ENCODE measurements around the gene ADK.
A peak's percentile ranks its signal among the peaks of the same experiment; 100 is the strongest.
"Not testable (repeated sequence)": the region's sequence is repeated elsewhere in the genome, so short reads cannot be mapped to it uniquely, and the experiment has no call there.

Gene ADK

GRCh38 chr10:74178042-74178791 is 27.2 kb downstream of the ADK start:
- peaks cover 14% of the 10 kb centered on the region for H3K4me1 Mint-ChIP-seq
- no peaks in the 10 kb centered on the region for H3K9me3 Mint-ChIP-seq
- no peaks in the 10 kb centered on the region for H3K27me3 Mint-ChIP-seq (ENCODE audit: low read depth, poor library complexity)
- no peak for DNase-seq
- peaks cover 5% of the 10 kb centered on the region for H3K36me3 Mint-ChIP-seq (ENCODE audit: low read depth)
- TF ChIP-seq, protein P1, sequence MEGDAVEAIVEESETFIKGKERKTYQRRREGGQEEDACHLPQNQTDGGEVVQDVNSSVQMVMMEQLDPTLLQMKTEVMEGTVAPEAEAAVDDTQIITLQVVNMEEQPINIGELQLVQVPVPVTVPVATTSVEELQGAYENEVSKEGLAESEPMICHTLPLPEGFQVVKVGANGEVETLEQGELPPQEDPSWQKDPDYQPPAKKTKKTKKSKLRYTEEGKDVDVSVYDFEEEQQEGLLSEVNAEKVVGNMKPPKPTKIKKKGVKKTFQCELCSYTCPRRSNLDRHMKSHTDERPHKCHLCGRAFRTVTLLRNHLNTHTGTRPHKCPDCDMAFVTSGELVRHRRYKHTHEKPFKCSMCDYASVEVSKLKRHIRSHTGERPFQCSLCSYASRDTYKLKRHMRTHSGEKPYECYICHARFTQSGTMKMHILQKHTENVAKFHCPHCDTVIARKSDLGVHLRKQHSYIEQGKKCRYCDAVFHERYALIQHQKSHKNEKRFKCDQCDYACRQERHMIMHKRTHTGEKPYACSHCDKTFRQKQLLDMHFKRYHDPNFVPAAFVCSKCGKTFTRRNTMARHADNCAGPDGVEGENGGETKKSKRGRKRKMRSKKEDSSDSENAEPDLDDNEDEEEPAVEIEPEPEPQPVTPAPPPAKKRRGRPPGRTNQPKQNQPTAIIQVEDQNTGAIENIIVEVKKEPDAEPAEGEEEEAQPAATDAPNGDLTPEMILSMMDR (IDR thresholded peaks at IDR 0.05), result no peak
- peak overlapping the region; percentile 18 for H3K4me3 Mint-ChIP-seq
- H3K27ac Mint-ChIP-seq, result no peak overlapping the region

DNA sequence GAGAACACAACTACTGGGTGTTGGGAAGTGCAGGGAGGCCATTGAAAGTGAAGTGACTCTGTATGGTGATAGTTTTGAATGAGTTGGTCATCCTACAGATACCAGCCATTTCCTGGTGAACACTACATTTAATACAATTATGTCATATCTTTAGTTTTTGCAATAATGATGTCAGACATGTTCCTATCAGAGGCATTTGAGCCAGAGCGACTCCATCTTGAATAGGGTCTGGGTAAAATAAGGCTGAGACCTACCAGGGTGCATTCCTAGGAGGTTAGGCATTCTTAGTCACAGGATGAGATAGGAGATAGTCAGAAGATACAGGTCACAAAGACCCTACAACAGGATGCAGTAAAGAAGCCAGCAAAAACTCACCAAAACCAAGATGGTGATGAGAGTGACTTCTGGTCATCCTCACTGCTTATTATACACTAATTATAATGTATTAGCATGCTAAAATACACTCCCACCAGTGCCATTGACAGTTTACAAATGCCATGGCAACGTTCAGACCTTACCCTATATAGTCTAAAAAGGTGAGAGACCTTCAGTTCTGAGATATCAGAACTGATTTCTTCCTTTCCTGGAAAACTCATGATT is 28.2 kb downstream of the ADK start:
- H3K4me3 Mint-ChIP-seq, result no peak overlapping the region
- H3K27me3 Mint-ChIP-seq (ENCODE audit: low read depth, poor library complexity), result no peaks in the 10 kb centered on the region
- no peak for DNase-seq
- peaks cover 5% of the 10 kb centered on the region for H3K36me3 Mint-ChIP-seq (ENCODE audit: low read depth)
- H3K4me1 Mint-ChIP-seq, result peaks cover 14% of the 10 kb centered on the region
- no peak overlapping the region for H3K27ac Mint-ChIP-seq
- no peaks in the 10 kb centered on the region for H3K9me3 Mint-ChIP-seq
- TF ChIP-seq, protein P1 (IDR thresholded peaks at IDR 0.05), result no peak

DNA sequence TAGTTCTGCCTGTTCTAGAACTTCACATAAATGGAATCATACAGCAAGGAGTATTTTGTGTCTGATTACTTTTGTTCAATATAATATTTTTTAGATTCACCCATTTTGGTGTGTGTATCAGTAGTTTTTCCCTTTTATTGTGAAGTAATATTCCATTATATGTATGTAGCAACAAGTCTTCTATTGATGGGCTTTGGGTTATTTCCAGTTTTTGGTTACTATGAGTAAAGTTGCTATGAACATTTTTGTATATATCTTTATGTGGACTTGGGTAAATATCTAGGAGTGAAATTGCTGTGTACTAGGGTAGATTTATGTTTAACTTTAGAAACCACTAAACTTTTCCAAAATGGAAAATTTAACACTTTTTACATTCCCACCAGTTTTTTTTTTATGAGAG is 35.7 kb downstream of the ADK start:
- Mint-ChIP-seq H3K27me3 (ENCODE audit: low read depth, poor library complexity) (no peaks in the 10 kb centered on the region), H3K36me3 (ENCODE audit: low read depth) (peaks cover 16% of the 10 kb centered on the region), H3K4me3 (no peak overlapping the region), H3K27ac (no peak overlapping the region), H3K4me1 (no peaks in the 10 kb centered on the region), H3K9me3 (peaks cover 4% of the 10 kb centered on the region)
- no peak for DNase-seq
- TF ChIP-seq, protein P1 (IDR thresholded peaks at IDR 0.05), result no peak

DNA sequence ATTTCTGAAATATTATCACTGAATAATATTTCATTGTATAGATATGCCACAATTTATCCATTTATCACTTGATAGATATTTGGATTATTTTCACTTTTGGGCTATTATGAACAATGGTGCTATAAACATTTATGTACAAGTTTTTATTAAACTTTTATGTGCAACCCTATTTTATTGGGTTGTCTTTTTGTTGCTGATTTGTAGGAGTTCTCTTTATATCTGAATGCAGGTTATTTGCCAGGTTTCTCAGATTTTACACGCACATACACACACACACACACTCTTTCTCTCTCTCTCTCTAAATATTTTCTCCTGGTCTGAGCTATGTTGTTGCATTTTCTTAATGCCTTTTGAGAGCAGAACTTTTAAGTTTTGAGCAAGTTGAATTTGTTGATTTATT is 36.2 kb downstream of the ADK start:
- TF ChIP-seq, protein P1 (IDR thresholded peaks at IDR 0.05), result no peak
- Mint-ChIP-seq H3K9me3 (peaks cover 4% of the 10 kb centered on the region), H3K4me1 (no peaks in the 10 kb centered on the region)

GRCh38 chr10:74188617-74189016 is 37.6 kb downstream of the ADK start:
- not testable (repeated sequence) for H3K4me1 Mint-ChIP-seq; H3K9me3 Mint-ChIP-seq; H3K27me3 Mint-ChIP-seq (ENCODE audit: low read depth, poor library complexity); H3K27ac Mint-ChIP-seq; DNase-seq; H3K4me3 Mint-ChIP-seq
- H3K36me3 Mint-ChIP-seq (ENCODE audit: low read depth), result peaks cover 16% of the 10 kb centered on the region

More for the DNA sequence above, 36.2 kb downstream of the ADK start:
- Mint-ChIP-seq H3K27ac (no peak overlapping the region), H3K4me3 (no peak overlapping the region), H3K36me3 (ENCODE audit: low read depth) (peaks cover 16% of the 10 kb centered on the region), H3K27me3 (ENCODE audit: low read depth, poor library complexity) (no peaks in the 10 kb centered on the region)
- DNase-seq, result no peak

- H3K36me3 Mint-ChIP-seq (ENCODE audit: low read depth), result peaks cover 14% of the 10 kb centered on the region
- TF ChIP-seq, protein P1 (IDR thresholded peaks at IDR 0.05), result no peak
- H3K4me3 Mint-ChIP-seq, result no peak overlapping the region
- peaks cover 4% of the 10 kb centered on the region for H3K9me3 Mint-ChIP-seq
- no peak overlapping the region for H3K27ac Mint-ChIP-seq
- no peak for DNase-seq
- H3K27me3 Mint-ChIP-seq (ENCODE audit: low read depth, poor library complexity), result no peaks in the 10 kb centered on the region
- H3K4me1 Mint-ChIP-seq, result peaks cover 8% of the 10 kb centered on the region
Measured at GRCh38 chr10:74189999-74190421, 39.0 kb downstream of the ADK start.

Measured in nephron progenitor cell (in vitro differentiated cells).